Epithelial cell of esophagus (primary cell): Measurements from ENCODE around the gene MYPN.

Experiments
- DNase-seq: peaks from one replicate; pipeline ENCODE4 v3.0.0; 2010; ENCODE audit warnings: low read depth
- H3K4me3 ChIP-seq: 2 replicates; pipeline ENCODE4 v1.5.1; 2011; ENCODE audit warnings: mild to moderate bottlenecking, low read length, control low read depth
- TF ChIP-seq, protein P1 (sequence below): IDR thresholded peaks from 2 replicates; pipeline ENCODE4 v1.5.1; 2011; ENCODE audit warnings: low read depth, mild to moderate bottlenecking, low read length, control low read depth, inconsistent platforms; ENCODE audit not compliant: insufficient read depth; ENCODE audit errors: missing control alignments

The MYPN gene

DNA sequence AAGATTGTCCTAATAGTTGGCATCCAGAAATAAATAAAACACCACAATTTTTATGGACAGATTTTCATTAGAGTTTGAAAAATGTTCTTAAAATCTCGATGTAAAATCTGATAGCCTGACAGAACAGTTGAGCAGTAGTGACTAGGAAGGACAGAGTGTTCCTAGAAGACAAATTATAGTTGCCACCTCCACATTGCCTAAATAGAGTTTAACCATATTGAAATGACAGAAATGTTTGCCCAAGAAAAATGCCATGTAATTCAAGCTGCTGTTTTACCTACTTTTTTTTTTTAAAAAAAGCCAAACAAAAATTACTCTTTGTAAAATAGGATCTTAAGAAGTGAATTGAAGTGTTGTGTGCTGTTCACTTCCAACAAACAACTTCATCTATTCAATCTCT is 25.3 kb upstream of the MYPN start:
- no peak for DNase-seq
- no peak overlapping the region for H3K4me3 ChIP-seq
- TF ChIP-seq, protein P1, sequence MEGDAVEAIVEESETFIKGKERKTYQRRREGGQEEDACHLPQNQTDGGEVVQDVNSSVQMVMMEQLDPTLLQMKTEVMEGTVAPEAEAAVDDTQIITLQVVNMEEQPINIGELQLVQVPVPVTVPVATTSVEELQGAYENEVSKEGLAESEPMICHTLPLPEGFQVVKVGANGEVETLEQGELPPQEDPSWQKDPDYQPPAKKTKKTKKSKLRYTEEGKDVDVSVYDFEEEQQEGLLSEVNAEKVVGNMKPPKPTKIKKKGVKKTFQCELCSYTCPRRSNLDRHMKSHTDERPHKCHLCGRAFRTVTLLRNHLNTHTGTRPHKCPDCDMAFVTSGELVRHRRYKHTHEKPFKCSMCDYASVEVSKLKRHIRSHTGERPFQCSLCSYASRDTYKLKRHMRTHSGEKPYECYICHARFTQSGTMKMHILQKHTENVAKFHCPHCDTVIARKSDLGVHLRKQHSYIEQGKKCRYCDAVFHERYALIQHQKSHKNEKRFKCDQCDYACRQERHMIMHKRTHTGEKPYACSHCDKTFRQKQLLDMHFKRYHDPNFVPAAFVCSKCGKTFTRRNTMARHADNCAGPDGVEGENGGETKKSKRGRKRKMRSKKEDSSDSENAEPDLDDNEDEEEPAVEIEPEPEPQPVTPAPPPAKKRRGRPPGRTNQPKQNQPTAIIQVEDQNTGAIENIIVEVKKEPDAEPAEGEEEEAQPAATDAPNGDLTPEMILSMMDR: no peak

DNA sequence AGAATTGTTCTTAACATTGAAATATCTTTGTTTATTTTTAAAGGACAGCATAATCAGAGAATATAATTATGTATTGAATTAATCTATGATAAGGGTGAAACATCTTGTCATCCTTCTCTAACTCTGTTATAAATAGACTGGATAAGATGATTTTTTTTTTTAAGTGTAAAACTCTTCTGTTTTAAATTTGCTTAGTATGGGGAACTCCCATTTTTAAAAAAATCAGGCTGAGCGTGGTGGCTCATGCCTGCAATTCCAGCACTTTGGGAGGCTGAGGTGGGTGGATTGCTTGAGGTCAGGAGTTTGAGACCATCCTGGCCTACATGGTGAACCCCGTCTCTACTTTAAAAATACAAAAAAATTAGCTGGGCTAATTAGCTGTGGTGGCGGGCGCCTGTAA is 24.8 kb upstream of the MYPN start:
- no peak for DNase-seq
- H3K4me3 ChIP-seq: no peak overlapping the region
- TF ChIP-seq, protein P1: no peak

DNA sequence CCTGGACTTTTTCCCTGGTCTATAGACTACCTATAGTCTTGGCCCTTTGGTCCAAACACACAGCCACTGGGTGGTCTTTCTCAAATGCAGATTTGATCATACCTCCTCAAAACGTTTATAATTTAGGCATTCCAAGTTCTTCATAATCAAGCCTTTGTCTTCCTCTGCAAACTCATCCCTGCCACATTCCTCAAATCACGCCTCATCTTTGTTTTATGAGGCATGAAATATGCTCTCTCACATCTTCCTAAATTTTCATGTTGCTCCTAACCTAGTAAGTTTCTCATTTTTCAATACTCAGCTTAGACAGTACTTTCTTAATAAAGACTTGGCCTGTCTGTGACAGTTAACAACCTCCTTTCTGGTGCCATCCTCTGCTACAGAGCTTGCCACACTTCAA is 23.3 kb upstream of the MYPN start:
- no peak overlapping the region for H3K4me3 ChIP-seq
- TF ChIP-seq, protein P1: no peak
- no peak for DNase-seq

DNA sequence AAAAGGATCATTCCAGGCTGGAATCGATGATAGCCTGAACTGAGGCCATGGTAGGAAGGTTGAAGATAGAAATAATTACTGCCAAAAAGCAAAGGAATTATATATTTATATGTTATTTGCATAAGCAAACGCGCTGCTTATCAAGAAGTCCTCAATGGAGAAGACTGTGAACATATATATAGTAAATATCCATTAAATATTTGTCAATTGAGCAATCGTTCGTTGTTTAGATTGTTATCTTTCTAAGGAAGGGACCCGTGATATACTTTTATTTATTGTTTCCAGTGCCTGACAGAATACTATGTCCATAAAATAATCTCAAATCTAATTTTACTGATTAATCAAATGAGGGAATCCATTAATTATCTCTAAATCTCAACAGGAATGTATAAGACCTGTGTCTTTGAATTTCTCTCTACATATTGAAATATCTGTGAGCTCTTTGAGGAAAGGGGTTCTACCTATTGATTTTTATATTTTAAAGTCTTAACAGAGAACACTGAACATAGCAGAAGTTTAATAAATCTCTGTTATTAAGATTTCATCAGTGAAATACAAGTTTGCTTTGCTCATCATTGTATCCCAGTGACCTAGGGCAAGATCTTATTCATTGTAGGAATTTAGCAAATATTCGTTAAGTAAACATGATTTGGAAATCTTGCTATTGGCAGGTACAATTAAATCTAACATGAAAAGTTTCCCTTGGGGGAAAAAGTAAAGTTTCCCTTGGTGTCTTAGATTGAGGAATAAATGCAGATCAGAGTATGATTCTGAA is 22.2 kb upstream of the MYPN start:
- TF ChIP-seq, protein P1: no peak
- DNase-seq: peak; percentile 40
- H3K4me3 ChIP-seq: no peak overlapping the region

DNA sequence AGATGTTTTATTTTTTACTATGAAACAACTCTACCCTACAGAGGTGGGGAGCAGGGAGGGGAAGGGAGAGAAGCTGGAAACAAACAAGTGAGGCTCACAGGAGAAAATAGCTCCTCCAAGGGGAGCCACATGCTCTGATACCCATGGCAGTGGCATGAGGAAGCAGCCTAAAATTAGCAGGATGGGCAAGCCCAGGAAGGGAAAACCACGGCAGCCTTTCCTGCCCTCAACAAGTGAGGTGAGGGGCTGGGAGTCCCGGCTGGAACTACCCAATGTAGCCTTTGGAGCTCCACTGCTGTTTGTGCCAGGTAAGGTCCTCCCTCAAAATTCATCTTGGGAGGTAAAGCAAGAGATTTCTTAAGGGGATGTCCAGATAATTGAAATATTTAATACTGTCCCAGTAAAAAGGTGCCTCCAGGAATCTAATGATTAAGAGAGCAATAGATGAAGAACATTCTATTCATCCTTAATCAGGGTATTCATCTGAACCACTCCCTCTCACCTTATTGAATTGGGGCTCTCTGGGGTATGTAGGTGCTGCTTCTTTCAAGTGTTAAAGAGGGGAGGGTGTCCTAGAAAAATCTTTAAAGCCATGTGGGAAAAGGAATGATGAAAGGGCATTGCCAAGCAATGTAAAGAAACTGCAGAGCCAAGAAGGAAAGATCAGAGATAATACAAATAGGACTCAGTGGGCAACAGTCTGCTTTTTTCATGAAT is 21.4 kb upstream of the MYPN start:
- peak; percentile 9 for DNase-seq
- TF ChIP-seq, protein P1: no peak
- no peak overlapping the region for H3K4me3 ChIP-seq

DNA sequence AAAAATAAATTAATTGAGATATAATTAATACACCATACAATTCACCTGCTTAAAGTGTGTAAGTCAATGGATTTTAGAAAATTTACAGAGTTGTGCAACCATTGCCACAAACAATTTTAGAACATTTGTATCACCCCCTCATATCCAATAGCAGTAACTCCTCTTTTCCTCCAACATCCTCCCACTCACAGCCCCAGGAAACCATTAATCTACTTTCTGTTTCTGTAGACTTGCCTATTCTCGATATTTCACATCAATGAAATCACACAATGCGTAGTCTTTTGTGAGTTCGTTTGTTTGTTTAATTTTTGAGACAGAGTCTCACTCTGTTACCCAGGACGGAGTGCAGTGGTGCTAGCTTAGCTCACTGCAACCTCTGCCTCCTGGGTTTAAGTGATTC is 20.5 kb upstream of the MYPN start:
- no peak overlapping the region for H3K4me3 ChIP-seq
- TF ChIP-seq, protein P1: no peak

More for the DNA sequence above, 20.5 kb upstream of the MYPN start:
- no peak for DNase-seq
